GM19328 (cell line): Measurements from ENCODE around the gene DGKE.

Experiments used
- ATAC-seq: cut with Tn5 transposase; IDR thresholded peaks from one replicate; pipeline ENCODE4 v1.9.1; 2021; ENCODE audit warnings: mild to moderate bottlenecking, moderate library complexity; ENCODE audit not compliant: unreplicated experiment

The DGKE gene

GRCh38 chr17:56912105-56912999 is 78.4 kb downstream of the DGKE start:
- ATAC-seq, result no peak

GRCh38 chr17:56913000-56913311 is 79.0 kb downstream of the DGKE start:
- ATAC-seq, result no peak

- ATAC-seq, result peak; percentile 26
Observed at GRCh38 chr17:56913353-56913866, 79.5 kb downstream of the DGKE start.

GRCh38 chr17:56913867-56914580 is 80.1 kb downstream of the DGKE start, which contains the start of gene TRIM25:
Gene TRIM25, minus strand, starts transcription at chr17:56914049. Its CDS starts 61 bp downstream, at chr17:56913988.
- peak; percentile 61 for ATAC-seq

- ATAC-seq, result no peak
Observed at GRCh38 chr17:56914581-56915273, 80.8 kb downstream of the DGKE start.

- no peak for ATAC-seq
Observed at GRCh38 chr17:56917559-56918296, 83.8 kb downstream of the DGKE start.

- ATAC-seq, result no peak
Observed at GRCh38 chr17:56918916-56919315, 85.0 kb downstream of the DGKE start.
